Suppressor macrophage treated with lipopolysaccharide for 1 hour (primary cell): ENCODE data around the gene MRPS6.

Source experiments
- DNase-seq, 3 donors: peaks; one replicate each; pipeline ENCODE4 v3.0.0-alpha.2; 2020 to 2022

MRPS6 gene

GRCh38 chr21:34072145-34073031, 990 bp upstream of the MRPS6 start:
- peak; percentile 41 to 46 (median 43) for DNase-seq

- DNase-seq = peak; percentile 48 to 85 (median 61)
Observed at GRCh38 chr21:34073749-34074282, 438 bp downstream of the MRPS6 start.

- DNase-seq = no peak
Observed at GRCh38 chr21:34074283-34075090, 1.1 kb downstream of the MRPS6 start.

- DNase-seq = no peak
Observed at GRCh38 chr21:34075091-34075425, 1.7 kb downstream of the MRPS6 start.

GRCh38 chr21:34075760-34076660, 2.6 kb downstream of the MRPS6 start:
- peak; percentile 17 to 65 (median 52) for DNase-seq

GRCh38 chr21:34076835-34077234, 3.5 kb downstream of the MRPS6 start:
- DNase-seq = no peak

- no peak for DNase-seq
Observed at GRCh38 chr21:34077888-34078287, 4.5 kb downstream of the MRPS6 start.

GRCh38 chr21:34078915-34079314, 5.5 kb downstream of the MRPS6 start:
- no peak for DNase-seq

- DNase-seq = no peak
Observed at GRCh38 chr21:34080710-34081109, 7.3 kb downstream of the MRPS6 start.

- DNase-seq = no peak
Observed at GRCh38 chr21:34082769-34083168, 9.4 kb downstream of the MRPS6 start.

- DNase-seq = no peak
Observed at GRCh38 chr21:34083357-34083756, 10.0 kb downstream of the MRPS6 start.

- no peak for DNase-seq
Observed at GRCh38 chr21:34085129-34085528, 11.8 kb downstream of the MRPS6 start.

GRCh38 chr21:34086887-34087306, 13.5 kb downstream of the MRPS6 start:
- DNase-seq = no peak

- no peak for DNase-seq
Observed at GRCh38 chr21:34088752-34089151, 15.4 kb downstream of the MRPS6 start.

GRCh38 chr21:34091032-34091431, 17.7 kb downstream of the MRPS6 start:
- no peak for DNase-seq

GRCh38 chr21:34091607-34092006, 18.2 kb downstream of the MRPS6 start:
- no peak for DNase-seq

- peak in 2 of 3 donors; percentile 23 to 32 for DNase-seq
Observed at GRCh38 chr21:34092262-34092921, 19.0 kb downstream of the MRPS6 start.

GRCh38 chr21:34093083-34093482, 19.7 kb downstream of the MRPS6 start:
- DNase-seq = no peak

- DNase-seq = no peak
Observed at GRCh38 chr21:34094949-34095348, 21.6 kb downstream of the MRPS6 start.

GRCh38 chr21:34097442-34097841, 24.1 kb downstream of the MRPS6 start:
- no peak for DNase-seq

GRCh38 chr21:34100337-34100736, 27.0 kb downstream of the MRPS6 start:
- no peak for DNase-seq

GRCh38 chr21:34100790-34101189, 27.4 kb downstream of the MRPS6 start:
- DNase-seq = no peak
